HEK293T (cell line): ENCODE data around the gene SH3BP4.

ENCODE experiments used
- CTCF ChIA-PET: fragments of 350-600 bp; formaldehyde crosslinking; extraction: SDS; loops from one replicate; lab custom pipeline; 2021; ENCODE audit warnings: antibody characterized with exemption, inconsistent platforms; lab: Yijun Ruan, JAX
- POLR2A ChIA-PET: fragments of 350-600 bp; formaldehyde crosslinking; extraction: SDS; loops from one replicate; lab custom pipeline; 2020; ENCODE audit warnings: antibody characterized with exemption, inconsistent platforms; lab: Yijun Ruan, JAX
- DNase-seq: peaks from one replicate; pipeline ENCODE4 v3.0.0; 2012; ENCODE audit warnings: mixed read lengths; ENCODE audit errors: extremely low spot score
- ARNT ChIP-seq: fragments of 450-650 bp; IDR thresholded peaks from 2 replicates; pipeline ENCODE4 v1.6.1; 2017; ENCODE audit warnings: mild to moderate bottlenecking
- BHLHE40 ChIP-seq: fragments of 450-650 bp; IDR thresholded peaks from 2 replicates; pipeline ENCODE4 v1.6.1; 2016; ENCODE audit warnings: mild to moderate bottlenecking, moderate library complexity, borderline replicate concordance
- CTBP1 ChIP-seq: fragments of 450-650 bp; IDR thresholded peaks from 2 replicates; pipeline ENCODE4 v1.6.1; 2016; ENCODE audit warnings: borderline replicate concordance
- ELF4 ChIP-seq: fragments of 450-650 bp; IDR thresholded peaks from 2 replicates; pipeline ENCODE4 v1.6.1; 2017; ENCODE audit warnings: antibody characterized with exemption
- FOXA1 ChIP-seq: fragments of 450-650 bp; IDR thresholded peaks from 2 replicates; pipeline ENCODE4 v1.6.1; 2016; ENCODE audit warnings: mild to moderate bottlenecking
- FOXK2 ChIP-seq: fragments of 450-650 bp; IDR thresholded peaks from 2 replicates; pipeline ENCODE4 v1.6.1; 2016; ENCODE audit warnings: mild to moderate bottlenecking
- FOXM1 ChIP-seq: fragments of 450-650 bp; IDR thresholded peaks from 2 replicates; pipeline ENCODE4 v1.6.1; 2017; ENCODE audit warnings: mild to moderate bottlenecking, borderline replicate concordance
- HDGF ChIP-seq: fragments of 450-650 bp; IDR thresholded peaks from 2 replicates; pipeline ENCODE4 v1.6.1; 2017; ENCODE audit warnings: antibody characterized with exemption, borderline replicate concordance
- L3MBTL2 ChIP-seq: fragments of 450-650 bp; conservative IDR thresholded peaks from 2 replicates; pipeline ENCODE4 v1.6.1; 2016; ENCODE audit warnings: mild to moderate bottlenecking
- LEF1 ChIP-seq: fragments of 450-650 bp; IDR thresholded peaks from 2 replicates; pipeline ENCODE4 v1.6.1; 2017; ENCODE audit warnings: mild to moderate bottlenecking, borderline replicate concordance
- NFRKB ChIP-seq: fragments of 450-650 bp; IDR thresholded peaks from 2 replicates; pipeline ENCODE4 v1.6.1; 2016; ENCODE audit warnings: mild to moderate bottlenecking, moderate library complexity
- PKNOX1 ChIP-seq: fragments of 450-650 bp; IDR thresholded peaks from 2 replicates; pipeline ENCODE4 v1.6.1; 2016
- SP1 ChIP-seq: fragments of 450-650 bp; IDR thresholded peaks from 2 replicates; pipeline ENCODE4 v1.6.1; 2017
- SUZ12 ChIP-seq: fragments of 450-650 bp; IDR thresholded peaks from 2 replicates; pipeline ENCODE4 v1.6.1; 2016; ENCODE audit warnings: mild to moderate bottlenecking
- TARDBP ChIP-seq: fragments of 450-650 bp; IDR thresholded peaks from 2 replicates; pipeline ENCODE4 v1.6.1; 2016
- ZNF384 ChIP-seq: fragments of 450-650 bp; IDR thresholded peaks from 2 replicates; pipeline ENCODE4 v1.6.1; 2016

SH3BP4 gene

GRCh38 chr2:234990300-234990699, 38.5 kb downstream of the SH3BP4 start:
- TF ChIP-seq FOXM1 (no peak), FOXA1 (no peak), L3MBTL2 (no peak), LEF1 (no peak), FOXK2 (no peak), SP1 (no peak), TARDBP (no peak), BHLHE40 (no peak), HDGF (no peak), PKNOX1 (no peak), SUZ12 (no peak), CTBP1 (no peak), NFRKB (no peak), ELF4 (no peak), ARNT (no peak)
- CTCF ChIA-PET, result no interaction called here
- no peak for DNase-seq
- POLR2A ChIA-PET, result no interaction called here

- CTCF ChIA-PET, result no interaction called here
Measured at GRCh38 chr2:234991290-234991689, 39.5 kb downstream of the SH3BP4 start.

GRCh38 chr2:234991793-234992192, 40.0 kb downstream of the SH3BP4 start:
- no peak for DNase-seq
- no peak for TF ChIP-seq BHLHE40
- no peak for TF ChIP-seq PKNOX1
- TF ChIP-seq LEF1, result no peak
- TF ChIP-seq NFRKB, result no peak
- TF ChIP-seq ARNT, result no peak
- TF ChIP-seq ZNF384, result no peak
- TF ChIP-seq FOXM1, result no peak
- no peak for TF ChIP-seq CTBP1
- TF ChIP-seq FOXK2, result no peak
- TF ChIP-seq L3MBTL2, result no peak
- no peak for TF ChIP-seq ELF4
- CTCF ChIA-PET, result interaction anchor here (0.5 kb wide), 1 partner anchor 110 kb away, joined by 3 read pairs; no protein-coding TSS in a partner anchor
- POLR2A ChIA-PET, result no interaction called here

More at GRCh38 chr2:234991290-234991689, 39.5 kb downstream of the SH3BP4 start:
- DNase-seq, result no peak
- POLR2A ChIA-PET, result no interaction called here
- TF ChIP-seq HDGF (no peak), SP1 (no peak), FOXM1 (no peak), SUZ12 (no peak), L3MBTL2 (no peak), NFRKB (no peak), ZNF384 (no peak), PKNOX1 (no peak), ELF4 (no peak), TARDBP (no peak), CTBP1 (no peak), LEF1 (no peak), BHLHE40 (no peak), FOXK2 (no peak), ARNT (no peak), FOXA1 (no peak)

- ChIA-PET POLR2A (no interaction called here), CTCF (interaction anchor here (0.5 kb wide), 1 partner anchor 110 kb away, joined by 3 read pairs; no protein-coding TSS in a partner anchor)
- TF ChIP-seq ZNF384, result no peak
- TF ChIP-seq NFRKB, result no peak
- no peak for TF ChIP-seq L3MBTL2
- no peak for TF ChIP-seq CTBP1
- TF ChIP-seq LEF1, result no peak
- TF ChIP-seq PKNOX1, result no peak
- no peak for TF ChIP-seq FOXA1
- no peak for TF ChIP-seq FOXM1
- TF ChIP-seq BHLHE40, result no peak
- TF ChIP-seq SP1, result no peak
- TF ChIP-seq FOXK2, result no peak
- no peak for TF ChIP-seq SUZ12
- TF ChIP-seq ARNT, result no peak
- no peak for TF ChIP-seq ELF4
- DNase-seq, result no peak
Measured at GRCh38 chr2:234992196-234992595, 40.4 kb downstream of the SH3BP4 start.

GRCh38 chr2:234992624-234993349, 41.0 kb downstream of the SH3BP4 start:
- POLR2A ChIA-PET, result no interaction called here
- CTCF ChIA-PET, result interaction anchor here (0.5 to 0.7 kb wide), 2 partner anchors 12 to 110 kb away, joined by 3 read pairs; no protein-coding TSS in a partner anchor
- TF ChIP-seq FOXA1 (no peak), BHLHE40 (no peak), ELF4 (no peak), L3MBTL2 (no peak), FOXM1 (no peak), SP1 (no peak), NFRKB (no peak), PKNOX1 (no peak), CTBP1 (no peak), HDGF (no peak), TARDBP (no peak), FOXK2 (no peak), SUZ12 (no peak), LEF1 (no peak), ARNT (no peak)
- DNase-seq, result no peak
